Sigmoid colon (tissue), 4 donors: ENCODE measurements around the gene ANGPTL8.

Experiments
- POLR2A ChIP-seq, 2 donors: fragments of 450-650 bp; IDR thresholded peaks; one replicate each; pipeline ENCODE4 v1.6.1; 2016; ENCODE audit warnings: antibody characterized with exemption in 2 of 2, mild to moderate bottlenecking in 2 of 2, moderate library complexity in 2 of 2
- POLR2AphosphoS5 ChIP-seq, 4 donors: sonication (generic); formaldehyde crosslinking; IDR thresholded peaks; one replicate each; pipeline ENCODE4 v1.6.1; 2017; ENCODE audit warnings: antibody characterized with exemption in 4 of 4
- TF ChIP-seq, protein P1 (sequence below), 4 experiments: fragments of 450-650 bp in 3 of 4; fragments of 200-600 bp in 1 of 4; IDR thresholded peaks; one replicate each; pipeline ENCODE4 v1.5.1; 2016 to 2019; ENCODE audit warnings: antibody characterized with exemption in 4 of 4, mild to moderate bottlenecking in 3 of 4, moderate library complexity in 2 of 4

DNA sequence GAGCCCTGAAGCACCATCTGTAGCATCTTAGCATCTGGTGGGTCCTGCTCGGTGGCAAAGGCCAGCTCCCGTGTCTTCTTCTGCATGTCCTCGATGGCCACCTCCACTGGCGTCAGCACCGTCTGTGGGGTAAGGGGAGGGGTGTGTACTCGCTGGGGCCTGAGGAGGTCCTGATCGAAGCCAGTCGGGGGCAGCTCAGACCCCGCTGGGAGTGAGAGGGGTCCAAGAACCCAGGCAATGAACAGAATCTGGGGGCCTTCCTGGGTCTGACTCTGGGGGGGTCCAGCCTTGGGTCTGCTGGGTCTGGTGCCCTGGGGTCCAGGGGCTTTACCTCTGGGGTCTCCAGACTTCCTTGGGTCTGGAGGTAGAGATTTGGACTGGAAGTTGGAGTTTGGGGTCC, 38.5 kb upstream of the ANGPTL8 start:
- TF ChIP-seq, protein P1, sequence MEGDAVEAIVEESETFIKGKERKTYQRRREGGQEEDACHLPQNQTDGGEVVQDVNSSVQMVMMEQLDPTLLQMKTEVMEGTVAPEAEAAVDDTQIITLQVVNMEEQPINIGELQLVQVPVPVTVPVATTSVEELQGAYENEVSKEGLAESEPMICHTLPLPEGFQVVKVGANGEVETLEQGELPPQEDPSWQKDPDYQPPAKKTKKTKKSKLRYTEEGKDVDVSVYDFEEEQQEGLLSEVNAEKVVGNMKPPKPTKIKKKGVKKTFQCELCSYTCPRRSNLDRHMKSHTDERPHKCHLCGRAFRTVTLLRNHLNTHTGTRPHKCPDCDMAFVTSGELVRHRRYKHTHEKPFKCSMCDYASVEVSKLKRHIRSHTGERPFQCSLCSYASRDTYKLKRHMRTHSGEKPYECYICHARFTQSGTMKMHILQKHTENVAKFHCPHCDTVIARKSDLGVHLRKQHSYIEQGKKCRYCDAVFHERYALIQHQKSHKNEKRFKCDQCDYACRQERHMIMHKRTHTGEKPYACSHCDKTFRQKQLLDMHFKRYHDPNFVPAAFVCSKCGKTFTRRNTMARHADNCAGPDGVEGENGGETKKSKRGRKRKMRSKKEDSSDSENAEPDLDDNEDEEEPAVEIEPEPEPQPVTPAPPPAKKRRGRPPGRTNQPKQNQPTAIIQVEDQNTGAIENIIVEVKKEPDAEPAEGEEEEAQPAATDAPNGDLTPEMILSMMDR (IDR thresholded peaks at IDR 0.05): no peak
- TF ChIP-seq POLR2A (IDR thresholded peaks at IDR 0.05) (no peak), POLR2AphosphoS5 (IDR thresholded peaks at IDR 0.05) (no peak)
